CMK (cell line): Measurements from ENCODE around the gene ADRA1B.

Source experiments
- DNase-seq: peaks from one replicate; pipeline ENCODE4 v3.0.0-alpha.2; 2010; ENCODE audit warnings: low read depth

Gene ADRA1B

GRCh38 chr5:159901772-159902171 lies 14.5 kb upstream of the ADRA1B start:
- no peak for DNase-seq

GRCh38 chr5:159902444-159903121 lies 13.7 kb upstream of the ADRA1B start:
- no peak for DNase-seq

GRCh38 chr5:159903131-159903530 lies 13.2 kb upstream of the ADRA1B start:
- no peak for DNase-seq

- no peak for DNase-seq
These were observed 11.4 kb upstream of the ADRA1B start for GRCh38 chr5:159904874-159905273.

GRCh38 chr5:159905496-159905895 lies 10.8 kb upstream of the ADRA1B start:
- DNase-seq: no peak

- DNase-seq: no peak
These were observed 9.8 kb upstream of the ADRA1B start for GRCh38 chr5:159906463-159906862.

- DNase-seq: no peak
These were observed 9.3 kb upstream of the ADRA1B start for GRCh38 chr5:159906943-159907342.

GRCh38 chr5:159907689-159908590 lies 8.3 kb upstream of the ADRA1B start:
- no peak for DNase-seq

- DNase-seq: no peak
These were observed 7.7 kb upstream of the ADRA1B start for GRCh38 chr5:159908591-159908940.

GRCh38 chr5:159909126-159909525 lies 7.2 kb upstream of the ADRA1B start:
- DNase-seq: no peak

- DNase-seq: no peak
These were observed 6.0 kb upstream of the ADRA1B start for GRCh38 chr5:159910207-159910842.

- DNase-seq: no peak
These were observed 5.4 kb upstream of the ADRA1B start for GRCh38 chr5:159910843-159911229.

- no peak for DNase-seq
These were observed 4.9 kb upstream of the ADRA1B start for GRCh38 chr5:159911349-159911748.

- no peak for DNase-seq
These were observed 4.1 kb upstream of the ADRA1B start for GRCh38 chr5:159912033-159912800.

GRCh38 chr5:159913048-159913447 lies 3.2 kb upstream of the ADRA1B start:
- no peak for DNase-seq

GRCh38 chr5:159913501-159913900 lies 2.8 kb upstream of the ADRA1B start:
- DNase-seq: no peak

GRCh38 chr5:159916841-159917761 lies 819 bp downstream of the ADRA1B start:
- DNase-seq: no peak

GRCh38 chr5:159917994-159918393 lies 1.7 kb downstream of the ADRA1B start:
- no peak for DNase-seq

GRCh38 chr5:159921721-159922120 lies 5.4 kb downstream of the ADRA1B start:
- DNase-seq: no peak

GRCh38 chr5:159923008-159923407 lies 6.7 kb downstream of the ADRA1B start:
- DNase-seq: no peak
